Loucy (cell line): ENCODE data around the gene FRRS1L.

Source experiments
- H2AFZ ChIP-seq: fragments of 200-600 bp; sonication (generic); 2 replicates; pipeline ENCODE4 v1.6.0; 2016; ENCODE audit warnings: antibody characterized with exemption, mild to moderate bottlenecking, low read length, moderate library complexity
- H3F3A ChIP-seq: fragments of 200-600 bp; 2 replicates; pipeline ENCODE4 v1.6.0; 2016; ENCODE audit warnings: antibody characterized with exemption, low read depth, mild to moderate bottlenecking
- H3K27me3 ChIP-seq: fragments of 200-600 bp; sonication (generic); 2 replicates; pipeline ENCODE4 v1.6.1; 2014; ENCODE audit warnings: low read length, mild to moderate bottlenecking; ENCODE audit not compliant: insufficient read depth, poor library complexity, severe bottlenecking
- H3K36me3 ChIP-seq: fragments of 200-600 bp; sonication (generic); 2 replicates; pipeline ENCODE4 v1.6.1; 2016; ENCODE audit warnings: low read length; ENCODE audit not compliant: insufficient read depth
- H3K4me1 ChIP-seq: fragments of 200-600 bp; sonication (generic); 2 replicates; pipeline ENCODE4 v1.5.1; 2014; ENCODE audit warnings: low read length, mild to moderate bottlenecking; ENCODE audit not compliant: insufficient read depth, poor library complexity, severe bottlenecking
- H3K4me2 ChIP-seq: fragments of 200-600 bp; sonication (generic); 2 replicates; pipeline ENCODE4 v1.6.0; 2014; ENCODE audit warnings: antibody characterized with exemption, low read length, low read depth, mild to moderate bottlenecking; ENCODE audit not compliant: poor library complexity, severe bottlenecking
- H3K4me3 ChIP-seq: fragments of 200-600 bp; sonication (generic); 2 replicates; pipeline ENCODE4 v1.5.1; 2014; ENCODE audit warnings: low read length, mild to moderate bottlenecking, mixed read lengths; ENCODE audit not compliant: poor library complexity, severe bottlenecking
- H3K79me2 ChIP-seq: fragments of 200-600 bp; sonication (generic); 2 replicates; pipeline ENCODE4 v1.6.1; 2014; ENCODE audit warnings: low read length; ENCODE audit not compliant: insufficient read depth
- H3K9ac ChIP-seq: fragments of 200-600 bp; sonication (generic); 2 replicates; pipeline ENCODE4 v1.6.0; 2014; ENCODE audit warnings: mild to moderate bottlenecking, low read depth, low read length, moderate library complexity; ENCODE audit not compliant: poor library complexity, severe bottlenecking
- H3K9me2 ChIP-seq: fragments of 200-600 bp; sonication (generic); replicated peaks from 2 replicates; pipeline ENCODE4 v1.6.1; 2016; ENCODE audit warnings: low read depth, low read length, mixed read lengths
- H3K9me3 ChIP-seq: fragments of 200-600 bp; sonication (generic); 2 replicates; pipeline ENCODE4 v1.6.1; 2014; ENCODE audit warnings: mild to moderate bottlenecking, antibody characterized with exemption, low read length, low read depth; ENCODE audit not compliant: insufficient read depth
- H4K20me1 ChIP-seq: fragments of 200-600 bp; sonication (generic); 2 replicates; pipeline ENCODE4 v1.6.0; 2014; ENCODE audit warnings: antibody characterized with exemption, low read length, mild to moderate bottlenecking; ENCODE audit not compliant: insufficient read depth, poor library complexity, severe bottlenecking
- EZH2phosphoT487 ChIP-seq: fragments of 200-600 bp; IDR thresholded peaks from 2 replicates; pipeline ENCODE4 v1.6.1; 2018; ENCODE audit warnings: antibody characterized with exemption, mild to moderate bottlenecking, moderate library complexity, borderline replicate concordance
- TF ChIP-seq, protein P1 (sequence below): fragments of 200-600 bp; sonication (generic); conservative IDR thresholded peaks from 2 replicates; pipeline ENCODE4 v1.5.1; 2014; ENCODE audit warnings: mild to moderate bottlenecking, antibody characterized with exemption, low read length

FRRS1L gene

GRCh38 chr9:109203761-109204360 lies 36.8 kb upstream of the FRRS1L start:
- no peak overlapping the region for H3K4me2 ChIP-seq

DNA sequence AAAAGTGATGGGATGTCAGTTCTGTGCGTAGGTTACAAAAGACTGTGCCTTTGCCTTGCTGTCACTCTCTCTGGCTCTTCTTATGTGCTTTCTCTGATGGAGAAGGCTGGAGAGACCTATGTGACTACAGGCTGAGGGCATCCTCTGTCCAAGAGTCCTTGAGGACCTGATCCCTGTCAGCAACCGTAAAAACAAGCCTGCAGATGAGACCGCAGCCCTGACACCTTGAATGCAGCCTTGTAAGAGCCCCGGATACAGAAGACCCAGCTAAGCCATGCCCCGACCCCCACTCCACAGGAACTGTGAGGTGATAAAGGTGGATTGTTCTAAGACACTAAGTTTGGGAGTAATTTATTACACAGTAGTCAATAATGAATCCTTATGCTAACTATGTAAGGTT lies 32.6 kb upstream of the FRRS1L start:
- H4K20me1 ChIP-seq = no peaks in the 10 kb centered on the region
- TF ChIP-seq EZH2phosphoT487 = no peak
- TF ChIP-seq, protein P1, sequence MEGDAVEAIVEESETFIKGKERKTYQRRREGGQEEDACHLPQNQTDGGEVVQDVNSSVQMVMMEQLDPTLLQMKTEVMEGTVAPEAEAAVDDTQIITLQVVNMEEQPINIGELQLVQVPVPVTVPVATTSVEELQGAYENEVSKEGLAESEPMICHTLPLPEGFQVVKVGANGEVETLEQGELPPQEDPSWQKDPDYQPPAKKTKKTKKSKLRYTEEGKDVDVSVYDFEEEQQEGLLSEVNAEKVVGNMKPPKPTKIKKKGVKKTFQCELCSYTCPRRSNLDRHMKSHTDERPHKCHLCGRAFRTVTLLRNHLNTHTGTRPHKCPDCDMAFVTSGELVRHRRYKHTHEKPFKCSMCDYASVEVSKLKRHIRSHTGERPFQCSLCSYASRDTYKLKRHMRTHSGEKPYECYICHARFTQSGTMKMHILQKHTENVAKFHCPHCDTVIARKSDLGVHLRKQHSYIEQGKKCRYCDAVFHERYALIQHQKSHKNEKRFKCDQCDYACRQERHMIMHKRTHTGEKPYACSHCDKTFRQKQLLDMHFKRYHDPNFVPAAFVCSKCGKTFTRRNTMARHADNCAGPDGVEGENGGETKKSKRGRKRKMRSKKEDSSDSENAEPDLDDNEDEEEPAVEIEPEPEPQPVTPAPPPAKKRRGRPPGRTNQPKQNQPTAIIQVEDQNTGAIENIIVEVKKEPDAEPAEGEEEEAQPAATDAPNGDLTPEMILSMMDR = no peak
- H3K9me2 ChIP-seq = no peaks in the 10 kb centered on the region
- no peaks in the 10 kb centered on the region for H3K36me3 ChIP-seq
- H2AFZ ChIP-seq = no peak overlapping the region
- H3K79me2 ChIP-seq = no peaks in the 10 kb centered on the region
- H3F3A ChIP-seq = no peaks in the 10 kb centered on the region
- H3K4me1 ChIP-seq = no peaks in the 10 kb centered on the region
- no peak overlapping the region for H3K4me2 ChIP-seq
- H3K9ac ChIP-seq = no peak overlapping the region
- H3K27me3 ChIP-seq = no peaks in the 10 kb centered on the region
- H3K9me3 ChIP-seq = no peaks in the 10 kb centered on the region
- H3K4me3 ChIP-seq = no peak overlapping the region

More at GRCh38 chr9:109203761-109204360, 36.8 kb upstream of the FRRS1L start:
- TF ChIP-seq, protein P1 = no peak
- TF ChIP-seq EZH2phosphoT487 = no peak
- Histone ChIP-seq H3K79me2 (no peaks in the 10 kb centered on the region), H3K9me2 (no peaks in the 10 kb centered on the region), H3F3A (no peaks in the 10 kb centered on the region), H2AFZ (no peak overlapping the region), H3K4me3 (no peak overlapping the region), H3K9me3 (no peaks in the 10 kb centered on the region), H3K4me1 (no peaks in the 10 kb centered on the region), H3K36me3 (no peaks in the 10 kb centered on the region), H4K20me1 (no peaks in the 10 kb centered on the region), H3K27me3 (no peaks in the 10 kb centered on the region), H3K9ac (no peak overlapping the region)

DNA sequence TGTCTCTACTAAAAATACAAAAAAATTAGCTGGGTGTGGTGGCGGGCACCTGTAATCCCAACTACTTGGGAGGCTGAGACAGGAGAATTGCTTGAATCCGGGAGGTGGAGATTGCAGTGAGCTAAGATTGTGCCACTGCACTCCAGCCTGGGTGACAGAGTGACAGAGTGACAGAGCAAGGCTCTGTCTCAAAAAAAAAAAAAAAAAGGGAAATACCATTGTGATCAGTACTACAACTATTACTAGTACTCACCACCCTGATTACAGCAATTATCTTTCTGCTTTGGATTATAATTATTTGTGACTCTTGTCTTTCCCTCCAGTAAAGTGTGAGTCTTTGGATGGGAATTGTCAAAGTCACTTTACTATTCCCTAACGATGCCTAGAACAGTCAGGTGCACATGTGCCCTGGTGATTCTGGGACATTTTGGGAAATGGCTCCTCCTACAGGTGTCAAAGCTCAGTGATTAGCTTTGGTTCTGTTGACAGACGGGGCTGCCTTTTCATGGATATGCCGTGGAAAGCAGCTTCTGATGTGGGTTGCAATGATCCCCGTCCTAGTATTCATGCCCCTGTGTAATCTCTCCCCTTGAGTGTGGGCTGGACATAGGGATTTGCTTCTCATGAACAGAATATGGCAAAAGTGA lies 31.8 kb upstream of the FRRS1L start:
- Histone ChIP-seq H3K4me2 (no peak overlapping the region), H3K79me2 (no peaks in the 10 kb centered on the region), H3K36me3 (no peaks in the 10 kb centered on the region), H3F3A (no peaks in the 10 kb centered on the region), H3K4me1 (no peaks in the 10 kb centered on the region), H4K20me1 (no peaks in the 10 kb centered on the region), H3K27me3 (no peaks in the 10 kb centered on the region), H3K9me3 (no peaks in the 10 kb centered on the region), H3K9ac (no peak overlapping the region), H3K9me2 (no peaks in the 10 kb centered on the region), H3K4me3 (no peak overlapping the region), H2AFZ (no peak overlapping the region)
- TF ChIP-seq, protein P1 = peak; percentile 40; the same call in 1 of the 2 replicates
- TF ChIP-seq EZH2phosphoT487 = no peak
